ENCODE data around the gene ATP11A.
"Not testable (repeated sequence)": the region's sequence is repeated elsewhere in the genome, so short reads cannot be mapped to it uniquely, and the experiment has no call there.

The ATP11A gene

DNA sequence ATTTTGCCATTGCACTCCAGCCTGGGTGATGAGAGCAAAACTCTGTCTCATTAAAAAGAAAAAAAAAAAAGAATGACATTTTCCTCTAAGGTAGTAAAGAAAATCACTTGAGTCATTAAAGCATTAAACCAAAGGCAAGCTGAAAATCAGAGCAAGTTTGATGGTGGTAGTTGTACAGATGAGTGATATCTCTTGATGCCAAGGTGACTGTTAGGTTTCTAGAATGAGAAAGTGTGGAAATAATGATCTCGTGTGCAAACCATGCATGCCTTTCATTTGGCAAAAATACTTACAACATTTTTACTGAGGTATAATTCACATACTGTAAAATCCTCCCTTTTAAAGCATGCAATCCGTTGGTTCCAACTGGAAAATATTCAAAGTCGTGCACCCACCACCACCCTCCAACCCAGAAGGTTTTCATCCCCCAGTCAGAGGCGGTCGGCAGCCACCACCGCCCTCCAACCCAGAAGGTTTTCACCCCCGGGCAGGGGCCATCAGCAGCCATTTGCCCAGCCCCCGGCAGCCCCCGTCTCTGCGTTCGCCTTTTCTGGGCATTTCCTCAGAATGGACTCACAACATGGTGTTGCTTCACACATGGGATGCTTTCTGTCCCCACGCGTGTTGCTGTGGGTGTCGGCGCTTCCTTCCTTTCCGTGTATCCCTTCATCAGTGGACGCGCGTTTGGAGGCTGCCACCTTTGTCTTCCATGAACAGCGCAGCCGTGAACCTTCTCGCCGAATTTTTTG is 90.2 kb downstream of the ATP11A start:
- no peak for DNase-seq

DNA sequence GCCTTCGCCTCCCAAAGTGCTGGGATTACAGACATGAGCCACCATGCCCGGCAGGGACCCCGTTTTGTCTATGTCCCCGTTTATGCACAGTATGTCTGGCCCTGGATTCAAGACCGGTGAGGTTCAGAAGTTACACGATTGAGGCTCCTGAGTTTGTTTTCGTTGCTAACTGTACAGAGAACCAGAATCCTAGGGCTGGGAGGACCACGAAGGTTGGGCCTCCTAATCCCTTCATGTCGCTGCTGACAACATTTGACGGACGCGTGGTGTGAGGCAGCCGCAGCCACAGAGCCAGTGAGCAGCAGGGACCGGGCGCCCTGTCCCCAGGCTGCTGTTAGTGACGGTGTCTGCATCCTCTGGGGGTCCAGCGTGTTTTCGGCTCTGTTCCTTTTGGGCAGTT is 91.4 kb downstream of the ATP11A start:
- DNase-seq: no peak

DNA sequence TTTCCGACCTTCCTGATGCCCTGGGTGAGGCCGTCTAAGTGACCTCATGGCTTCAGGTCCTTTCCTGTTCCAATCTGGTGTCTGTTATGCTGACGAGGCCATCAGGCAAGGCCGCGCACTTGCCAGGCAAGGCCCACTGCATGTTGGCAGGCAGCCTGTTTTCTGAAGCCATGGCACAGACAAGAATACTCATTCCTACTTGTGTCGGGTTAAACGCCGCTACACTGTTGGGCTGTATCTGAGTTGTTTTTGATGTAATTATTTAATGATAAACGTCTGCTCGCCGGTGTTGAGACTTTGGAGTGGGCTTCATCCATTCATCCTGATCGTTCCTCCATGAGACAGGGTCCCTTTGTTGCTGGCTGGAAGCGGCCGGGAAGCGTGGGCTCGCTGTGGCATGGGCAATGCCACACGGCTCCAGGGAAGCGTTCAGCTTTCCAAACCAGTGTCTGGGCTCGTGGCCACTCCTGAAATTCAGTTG is 92.1 kb downstream of the ATP11A start:
- no peak for DNase-seq

DNA sequence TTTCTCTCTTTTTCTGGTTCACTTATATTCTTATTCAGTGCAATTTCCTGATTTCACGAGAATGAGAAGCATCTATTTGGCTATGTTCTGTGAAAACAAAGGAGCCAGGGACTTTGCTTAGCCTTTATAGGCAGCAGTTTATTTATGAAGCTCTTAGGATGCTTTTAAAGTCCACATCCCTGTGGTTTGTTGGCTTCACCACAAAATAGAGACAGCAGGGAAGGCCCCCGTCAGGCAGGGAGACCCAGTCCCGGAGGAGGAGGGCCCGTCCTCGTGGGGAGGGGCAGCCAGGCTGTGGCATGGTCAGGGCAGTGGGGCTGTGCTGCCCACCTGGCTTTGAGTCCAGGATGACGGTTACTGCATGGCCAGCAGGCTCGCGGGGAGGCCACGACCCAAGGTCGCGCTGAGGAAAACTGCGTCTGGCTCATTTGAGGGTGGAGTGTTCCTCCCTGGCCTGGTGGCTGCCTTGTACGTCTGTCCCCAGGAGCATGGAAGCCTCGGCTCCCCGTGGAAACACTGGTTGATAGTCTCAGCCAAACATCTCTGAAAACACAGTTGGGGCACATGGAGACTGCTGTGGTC is 92.7 kb downstream of the ATP11A start:
- no peak for DNase-seq

DNA sequence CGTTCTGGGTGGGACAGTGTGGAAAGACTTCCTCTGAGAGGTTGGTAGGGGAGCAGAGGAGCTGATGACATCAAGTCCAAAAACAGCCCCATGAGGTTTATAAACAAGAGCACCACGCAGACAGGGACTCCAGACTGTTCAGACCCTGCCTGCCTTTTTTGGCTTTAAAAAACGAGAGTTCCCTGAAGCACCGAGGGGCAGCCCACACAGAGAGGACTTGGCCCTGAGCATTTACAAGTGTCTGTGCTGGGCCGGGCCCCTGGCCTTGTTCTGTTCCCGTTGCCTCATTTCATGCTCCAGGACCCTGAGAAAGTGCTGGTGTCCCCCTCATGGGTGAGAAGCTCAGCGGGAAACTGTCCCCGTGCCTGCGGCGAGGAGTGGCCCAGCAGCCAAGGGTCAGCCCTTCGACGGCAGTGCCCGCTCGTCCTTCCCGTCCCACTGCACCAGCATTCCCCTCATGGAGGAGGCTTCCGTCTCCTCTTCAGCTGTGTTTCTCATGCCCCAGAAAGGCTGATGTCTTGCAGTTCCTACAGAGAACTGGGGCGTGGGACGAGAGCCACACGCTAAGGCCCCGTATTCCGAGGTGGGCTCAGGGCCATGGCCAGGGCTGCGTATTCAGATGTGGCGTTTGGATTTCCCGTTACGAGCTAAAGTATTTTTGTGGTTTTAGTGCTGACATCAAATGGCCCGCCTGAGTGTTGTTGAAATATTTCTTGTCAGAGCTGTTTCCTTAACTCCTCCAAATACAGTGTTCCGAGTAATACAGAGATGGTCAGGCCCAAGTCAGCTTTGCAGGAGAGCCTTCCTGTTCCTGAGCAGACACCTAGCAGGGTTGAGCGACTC is 93.5 kb downstream of the ATP11A start:
- no peak for DNase-seq

DNA sequence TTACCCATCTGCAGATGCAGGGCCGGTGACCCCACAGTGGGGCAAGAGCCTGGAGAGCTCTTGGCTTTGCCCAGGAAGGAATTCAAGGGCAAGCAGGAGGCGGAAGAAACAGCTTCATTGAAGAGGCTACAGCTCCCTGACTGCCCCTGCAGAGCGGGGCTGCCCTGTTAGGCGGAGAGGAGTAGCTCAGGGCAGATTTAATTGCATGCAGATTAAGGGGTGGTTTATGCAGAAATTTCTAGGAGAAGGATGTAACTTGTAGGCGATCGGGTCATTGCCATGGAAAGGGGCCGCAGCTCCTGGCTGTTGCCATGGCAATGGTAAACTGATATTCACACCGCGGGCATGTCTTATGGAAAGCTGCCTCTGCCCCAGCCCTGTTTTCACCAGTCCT is 94.1 kb downstream of the ATP11A start:
- no peak for DNase-seq

DNA sequence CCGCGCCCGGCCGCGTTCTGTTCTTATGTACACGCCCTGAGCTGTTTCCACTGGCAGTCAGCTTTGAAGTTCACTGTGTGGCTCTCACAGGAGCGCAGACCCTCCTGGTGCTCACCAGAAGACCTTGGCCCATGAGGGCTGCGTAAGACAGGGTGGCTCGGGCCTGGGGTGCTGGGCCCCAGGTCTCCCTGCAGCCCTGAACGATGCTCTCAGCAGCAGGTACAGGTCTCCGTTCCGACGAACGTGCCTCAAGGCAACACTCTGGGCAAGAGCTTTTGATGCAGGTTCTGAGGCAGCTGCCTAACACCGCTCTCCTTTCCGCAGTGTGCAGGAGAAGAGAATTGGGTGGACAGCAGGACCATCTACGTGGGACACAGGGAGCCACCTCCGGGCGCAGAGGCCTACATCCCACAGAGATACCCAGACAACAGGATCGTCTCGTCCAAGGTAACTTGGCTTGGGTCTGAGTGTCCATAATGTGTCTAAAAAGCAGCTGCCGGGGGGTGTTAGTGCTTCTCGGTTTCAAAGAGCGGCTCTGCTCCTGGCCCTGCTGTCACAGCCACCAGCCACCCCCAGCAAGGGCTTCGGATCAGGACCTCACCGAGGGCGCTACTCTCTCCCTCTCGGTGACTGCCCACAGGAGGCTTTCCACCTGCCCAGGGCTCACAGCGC is 95.1 kb downstream of the ATP11A start:
- no peak for DNase-seq

DNA sequence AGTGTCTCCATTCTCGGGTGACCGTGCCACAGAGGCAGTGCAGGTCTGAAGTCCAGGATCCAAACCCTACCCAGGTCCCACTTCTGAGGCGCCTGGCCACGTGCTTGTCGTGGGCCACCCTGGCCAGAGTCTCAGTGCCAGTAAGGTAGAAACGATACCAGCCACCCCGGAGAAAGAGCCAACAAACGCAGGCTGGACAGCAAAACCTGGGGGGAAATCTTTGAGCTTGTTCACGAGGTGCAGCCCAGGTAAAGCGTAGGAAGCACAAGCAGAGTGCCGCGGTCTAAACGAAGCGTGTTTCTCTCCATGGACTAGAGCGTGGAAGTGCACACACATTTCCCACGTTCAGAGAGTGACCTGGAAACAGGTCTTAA is 95.6 kb downstream of the ATP11A start:
- no peak for DNase-seq

DNA sequence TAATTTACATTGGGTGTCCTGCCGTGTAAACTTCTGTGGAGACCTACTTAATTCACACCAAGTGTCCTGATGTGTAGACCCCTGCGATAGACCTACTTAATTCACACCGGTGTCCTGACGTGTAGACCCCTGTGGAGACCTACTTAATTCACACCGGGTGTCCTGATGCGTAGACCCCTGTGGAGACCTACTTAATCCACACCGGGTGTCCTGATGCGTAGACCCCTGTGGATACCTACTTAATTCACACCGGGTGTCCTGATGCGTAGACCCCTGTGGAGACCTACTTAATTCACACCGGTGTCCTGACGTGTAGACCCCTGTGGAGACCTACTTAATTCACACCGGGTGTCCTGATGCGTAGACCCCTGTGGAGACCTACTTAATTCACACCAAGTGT is 97.0 kb downstream of the ATP11A start:
- not testable (repeated sequence) for DNase-seq

DNA sequence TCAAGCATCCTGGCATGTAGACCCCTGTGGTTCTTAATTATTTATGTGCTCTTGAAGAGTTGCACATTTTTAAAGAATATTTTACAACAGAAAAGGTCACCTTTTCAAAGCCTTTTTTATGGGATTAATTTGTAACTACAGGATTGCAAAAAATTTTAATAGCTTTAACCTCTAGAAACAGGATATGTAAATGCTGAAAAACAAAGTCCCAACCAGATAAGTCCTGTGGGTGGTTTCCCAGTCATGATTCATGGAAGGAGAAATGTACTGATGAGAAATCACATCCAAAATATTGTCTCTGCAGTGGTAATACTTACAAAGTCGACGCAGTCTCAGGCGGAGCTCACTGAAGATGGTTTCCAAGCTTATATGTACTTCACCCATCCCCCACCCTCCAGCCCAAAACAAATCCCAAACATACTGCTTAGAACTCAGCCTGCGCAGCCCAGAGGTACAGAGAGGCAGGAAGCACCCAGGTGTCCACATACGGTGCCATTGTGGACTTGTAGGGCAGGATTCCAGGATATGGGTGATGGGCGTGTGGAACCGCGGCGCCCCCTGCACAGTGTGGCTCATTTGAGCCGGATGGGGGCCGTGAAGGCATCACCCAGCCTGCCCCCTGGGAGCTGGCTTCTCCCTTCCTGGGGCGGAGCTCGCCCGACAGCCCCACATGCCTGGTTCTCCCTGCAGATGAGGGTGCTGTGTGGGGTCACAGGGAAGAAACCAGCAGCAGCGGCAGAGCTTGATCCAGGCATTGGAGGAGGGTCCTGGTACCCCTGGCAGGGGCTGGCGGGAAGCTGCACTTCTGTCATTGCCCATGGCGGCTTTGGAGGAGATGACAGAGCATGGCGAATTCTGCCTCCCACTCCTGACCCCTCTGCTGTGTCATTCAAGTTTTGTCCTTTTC is 101.2 kb downstream of the ATP11A start:
- no peak for DNase-seq

DNA sequence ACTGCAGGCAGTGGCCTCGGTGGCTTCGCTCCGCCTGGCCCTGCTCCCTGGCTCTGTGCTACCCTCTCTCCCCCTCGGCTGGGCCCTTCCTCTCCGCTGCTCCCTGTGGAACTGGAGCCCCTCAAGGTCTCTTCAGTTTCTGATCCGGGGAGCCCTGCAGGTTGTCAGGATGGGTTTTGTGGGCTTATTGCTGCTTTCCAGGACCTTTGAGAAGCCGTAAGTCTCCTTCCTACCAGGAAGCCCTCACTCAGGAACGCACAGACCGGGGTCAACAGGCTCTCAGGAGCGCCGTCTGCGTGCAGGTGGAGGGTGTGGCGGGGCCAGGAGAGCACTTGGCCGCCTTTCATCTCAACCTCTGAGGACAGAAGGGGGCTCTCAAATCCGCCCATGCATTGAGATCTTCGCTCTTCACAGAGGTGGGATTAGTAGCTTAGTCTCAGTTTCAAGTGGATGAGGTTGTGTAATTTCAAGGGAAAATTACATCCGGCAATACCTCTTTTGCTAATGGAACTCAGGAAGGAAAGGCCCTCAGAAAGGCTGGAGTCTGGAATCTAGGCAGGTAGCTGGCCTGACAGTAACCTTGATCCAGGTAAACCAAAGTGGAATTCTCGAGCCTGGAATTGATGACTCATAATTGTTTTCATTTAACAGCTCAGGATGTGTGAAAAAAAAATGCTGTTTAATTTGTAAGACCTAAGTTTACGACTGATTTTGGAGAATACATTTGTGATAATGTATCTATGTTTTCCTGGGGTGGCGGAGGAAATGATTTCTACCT is 102.0 kb downstream of the ATP11A start:
- no peak for DNase-seq

DNA sequence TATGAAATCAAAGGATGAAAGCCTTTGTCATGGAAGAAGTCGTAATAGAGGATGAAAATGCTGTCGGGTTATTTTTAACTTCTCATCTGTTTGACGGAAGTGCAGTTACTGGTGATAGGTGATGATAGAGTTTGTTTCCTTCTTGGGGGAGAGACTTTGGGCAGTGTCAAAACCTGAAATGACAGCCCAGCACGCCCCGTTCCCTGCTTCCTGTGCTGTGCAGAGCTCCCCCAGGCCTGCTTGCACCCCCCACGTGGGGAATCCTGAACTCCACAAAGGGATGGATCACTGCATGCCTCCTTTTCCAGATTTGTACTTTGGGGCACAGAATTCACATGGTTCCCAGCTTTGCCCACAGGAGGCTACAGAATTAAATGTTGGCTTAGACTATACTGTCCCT is 102.7 kb downstream of the ATP11A start:
- no peak for DNase-seq

DNA sequence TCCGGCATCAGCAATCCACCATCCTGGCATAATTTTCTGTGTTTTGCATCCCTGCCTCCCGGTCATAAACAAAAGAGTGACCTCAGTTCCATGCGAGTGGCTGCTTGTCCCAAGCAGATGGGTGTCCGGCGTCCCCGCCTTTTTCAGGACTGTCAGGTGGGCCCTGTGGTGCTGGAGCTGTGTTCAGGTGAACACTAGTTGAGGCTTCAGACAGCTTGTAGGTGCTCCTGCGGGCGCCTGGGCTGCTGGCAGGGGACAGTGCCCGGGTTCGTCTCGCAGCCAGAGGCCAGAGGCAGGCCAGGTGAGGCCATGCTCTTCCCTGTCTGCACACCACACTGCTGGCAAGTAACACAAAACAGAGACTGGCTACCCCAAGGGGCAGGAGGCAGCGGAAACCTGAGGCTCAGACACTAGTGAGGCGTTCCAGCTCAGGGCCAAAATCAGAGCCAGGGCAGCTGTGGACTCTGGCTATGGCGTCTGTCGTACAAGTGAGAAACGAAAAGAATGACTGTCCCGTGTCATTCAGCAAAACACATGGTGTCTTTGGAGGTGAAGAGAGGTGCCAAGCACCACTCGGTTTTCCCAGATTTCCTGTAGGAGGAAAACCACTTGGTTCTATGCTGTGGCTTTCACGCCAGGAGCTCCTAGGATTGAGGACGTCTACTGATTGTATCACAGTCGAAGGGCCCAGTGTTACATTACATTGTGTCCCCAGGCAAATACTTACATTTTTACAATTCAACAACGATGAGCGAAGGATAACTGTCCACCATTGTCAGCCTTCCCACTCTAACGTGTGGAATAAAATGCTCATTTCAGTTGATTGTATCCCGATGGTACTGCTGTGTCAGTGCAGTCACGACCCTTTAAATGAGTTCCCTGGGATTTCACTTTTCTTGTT is 104.0 kb downstream of the ATP11A start:
- DNase-seq: no peak

DNA sequence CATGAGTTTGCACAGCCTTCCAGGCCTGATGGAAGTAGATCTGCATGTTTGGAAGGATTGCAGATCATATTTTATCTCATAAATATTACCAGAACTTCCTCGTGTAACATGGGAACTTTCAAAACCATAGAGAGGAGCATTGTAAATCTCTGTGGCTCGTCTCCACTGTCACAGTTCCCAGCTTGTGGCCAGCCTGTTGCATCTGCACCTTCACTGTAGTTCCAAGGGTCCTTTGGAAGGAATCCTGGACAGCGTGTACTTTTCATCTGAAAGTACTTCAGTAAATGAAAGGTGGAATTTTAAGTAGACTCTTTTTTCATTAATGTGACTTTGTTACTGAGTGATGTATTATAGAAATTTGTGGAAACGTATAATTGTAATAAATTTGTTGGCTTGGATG is 105.4 kb downstream of the ATP11A start:
- DNase-seq: no peak

DNA sequence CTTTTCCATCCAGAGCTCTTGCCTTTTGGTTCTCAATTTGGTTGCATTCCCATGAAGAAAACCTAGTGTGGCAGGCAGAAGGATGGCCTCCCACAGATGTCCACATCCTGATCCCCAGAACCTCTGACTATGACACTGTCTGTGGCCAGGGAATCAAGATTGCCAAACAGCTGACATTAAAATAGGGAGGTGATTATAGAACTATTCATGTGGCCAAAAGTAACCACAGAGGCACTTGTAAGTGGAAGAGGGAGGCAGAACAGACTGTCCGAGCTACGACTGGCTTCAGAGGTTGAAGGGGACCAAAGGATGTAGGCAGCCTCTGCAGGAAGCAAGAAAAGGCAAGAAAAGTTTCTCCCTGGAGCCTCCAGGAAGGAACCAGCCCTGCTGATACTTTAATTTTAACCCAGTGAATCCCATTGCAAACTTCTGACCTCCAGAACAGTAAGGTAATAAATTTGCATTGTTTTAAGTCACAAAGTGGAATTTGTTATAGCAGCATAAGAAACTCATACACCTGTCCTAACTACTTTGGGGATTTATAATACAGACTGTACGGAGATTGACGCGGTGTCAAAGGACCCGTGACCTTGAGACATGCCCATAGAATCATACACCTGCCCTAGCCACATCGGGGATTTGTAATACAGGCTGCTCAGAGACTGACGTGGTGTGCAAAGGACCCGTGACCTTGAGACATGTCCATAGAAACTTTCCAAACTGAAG is 106.5 kb downstream of the ATP11A start:
- DNase-seq: no peak

DNA sequence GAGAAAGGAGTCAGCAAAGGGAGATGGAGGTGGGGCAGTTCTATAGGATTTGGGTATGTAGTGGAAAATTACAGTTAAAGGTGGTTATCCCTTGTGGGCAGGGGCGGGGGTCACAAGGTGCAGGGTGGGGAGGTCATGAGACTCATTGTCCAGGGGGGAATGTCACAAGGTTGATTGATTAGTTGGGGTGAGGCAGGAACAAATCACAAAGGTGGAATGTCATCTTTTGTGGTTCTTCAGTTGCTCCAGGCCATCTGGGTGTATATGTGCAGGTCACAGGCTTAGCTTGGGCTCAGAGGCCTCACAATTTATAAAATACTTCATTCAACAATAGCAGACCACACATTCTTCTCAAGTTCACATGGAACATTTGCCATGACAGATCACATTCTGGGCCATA is 109.6 kb downstream of the ATP11A start:
- no peak for DNase-seq

DNA sequence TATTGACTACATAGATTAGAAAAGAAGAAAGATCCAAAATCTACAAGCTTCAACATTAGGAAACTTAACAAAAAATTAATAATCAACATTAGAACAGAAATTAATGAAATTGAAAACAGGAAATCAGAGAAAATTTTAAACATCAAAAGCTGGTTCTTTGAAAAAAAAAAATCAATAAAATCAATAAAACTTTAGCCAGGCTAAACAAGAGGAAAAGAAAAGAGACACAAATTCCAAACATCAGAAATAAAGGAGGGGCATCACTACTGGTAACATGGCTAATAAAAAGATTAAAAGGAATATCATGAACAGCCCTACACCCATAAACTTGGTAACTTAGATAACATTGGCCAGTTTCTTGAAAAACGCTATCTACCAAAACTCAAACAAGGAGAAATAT is 110.2 kb downstream of the ATP11A start:
- no peak for DNase-seq

DNA sequence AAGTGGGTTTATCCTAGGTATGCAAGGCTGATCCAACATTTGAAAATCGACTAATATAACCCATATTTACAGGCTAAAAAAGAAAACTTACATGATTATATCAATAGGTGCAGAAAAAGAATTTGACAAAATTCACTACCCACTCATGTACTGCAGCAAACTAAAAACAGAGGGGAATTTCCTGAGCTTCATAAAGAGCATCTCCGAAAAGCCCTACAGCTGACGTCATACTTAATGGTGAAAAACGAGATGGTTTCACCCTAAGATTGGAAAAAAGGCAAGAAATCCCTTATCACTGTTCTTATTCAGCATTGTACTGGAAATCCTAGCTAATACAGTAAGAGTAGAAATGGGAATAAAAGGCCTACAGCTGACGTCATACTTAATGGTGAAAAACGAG is 111.0 kb downstream of the ATP11A start:
- DNase-seq: not testable (repeated sequence)

DNA sequence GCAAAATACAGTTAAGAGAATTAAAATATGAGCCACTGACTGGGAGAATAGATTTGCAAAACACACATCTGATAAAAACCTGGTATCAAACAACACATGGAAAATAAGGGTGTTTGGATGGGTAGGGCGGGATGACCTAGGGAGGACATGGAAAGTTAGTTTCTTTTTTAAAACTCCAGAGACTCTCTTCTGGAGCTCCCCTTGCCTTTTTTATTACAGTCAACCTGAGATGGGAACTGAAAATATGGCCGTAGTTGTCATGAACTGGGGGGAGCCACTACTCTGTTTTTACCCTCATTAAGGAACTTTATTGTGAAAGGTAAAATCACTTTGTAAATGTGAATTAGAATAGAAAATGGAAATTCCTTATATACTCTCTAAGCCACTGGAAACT is 113.0 kb downstream of the ATP11A start:
- no peak for DNase-seq

DNA sequence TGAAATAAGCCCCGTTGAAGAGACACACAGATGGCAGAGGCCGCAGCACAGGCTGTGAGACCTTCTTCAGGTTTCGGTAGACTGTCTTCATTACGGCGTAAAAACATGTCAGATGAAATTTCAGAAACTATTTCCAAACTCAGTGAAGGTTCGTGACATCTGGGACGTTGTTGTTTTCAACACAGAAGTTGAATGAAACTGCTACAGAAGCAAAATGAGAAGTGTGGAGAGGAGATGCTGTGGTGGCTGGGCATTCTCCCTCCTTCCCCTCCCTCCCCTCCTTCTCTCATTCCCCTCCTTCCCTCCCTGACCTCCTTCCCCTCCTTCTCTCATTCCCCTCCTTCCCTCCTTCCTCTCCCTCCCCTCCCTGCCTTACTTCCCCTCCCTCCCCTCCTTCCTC is 113.6 kb downstream of the ATP11A start:
- DNase-seq: no peak
